Measurements from ENCODE around the gene ASAP3. TPM values are rescaled to one million over a fixed set of nuclear protein-coding genes. Genes with fewer than 3 reads are reported as not detected.
A peak's percentile ranks its signal among the peaks of the same experiment; 100 is the strongest.

Gene ASAP3
- total and polyA plus RNA-seq, 9 of the 15 experiments (the other 6 are each of a cell fraction or from before 2014, with no cell fraction given), result 1.7 to 31.2 (median 17.4) TPM

DNA sequence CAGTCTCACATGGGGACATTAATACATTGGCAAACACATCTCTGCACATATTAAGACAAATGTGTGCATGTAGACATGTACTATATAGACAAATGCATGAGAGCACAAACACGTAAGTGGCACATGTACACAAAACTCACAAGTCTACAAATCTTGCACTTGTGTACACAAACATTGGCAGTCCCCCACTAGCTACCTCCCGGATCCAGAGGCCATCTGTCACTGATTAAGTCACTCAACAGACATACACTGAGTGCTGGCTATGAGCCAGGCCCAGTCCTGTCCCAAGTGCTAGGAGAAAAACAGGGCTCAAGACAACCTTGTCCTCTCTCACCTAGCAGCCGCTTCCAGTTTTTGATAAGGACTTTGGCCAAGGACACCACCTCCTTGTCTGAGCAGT, 66.4 kb downstream of the ASAP3 start (continued):
- TF ChIP-seq, protein P1, sequence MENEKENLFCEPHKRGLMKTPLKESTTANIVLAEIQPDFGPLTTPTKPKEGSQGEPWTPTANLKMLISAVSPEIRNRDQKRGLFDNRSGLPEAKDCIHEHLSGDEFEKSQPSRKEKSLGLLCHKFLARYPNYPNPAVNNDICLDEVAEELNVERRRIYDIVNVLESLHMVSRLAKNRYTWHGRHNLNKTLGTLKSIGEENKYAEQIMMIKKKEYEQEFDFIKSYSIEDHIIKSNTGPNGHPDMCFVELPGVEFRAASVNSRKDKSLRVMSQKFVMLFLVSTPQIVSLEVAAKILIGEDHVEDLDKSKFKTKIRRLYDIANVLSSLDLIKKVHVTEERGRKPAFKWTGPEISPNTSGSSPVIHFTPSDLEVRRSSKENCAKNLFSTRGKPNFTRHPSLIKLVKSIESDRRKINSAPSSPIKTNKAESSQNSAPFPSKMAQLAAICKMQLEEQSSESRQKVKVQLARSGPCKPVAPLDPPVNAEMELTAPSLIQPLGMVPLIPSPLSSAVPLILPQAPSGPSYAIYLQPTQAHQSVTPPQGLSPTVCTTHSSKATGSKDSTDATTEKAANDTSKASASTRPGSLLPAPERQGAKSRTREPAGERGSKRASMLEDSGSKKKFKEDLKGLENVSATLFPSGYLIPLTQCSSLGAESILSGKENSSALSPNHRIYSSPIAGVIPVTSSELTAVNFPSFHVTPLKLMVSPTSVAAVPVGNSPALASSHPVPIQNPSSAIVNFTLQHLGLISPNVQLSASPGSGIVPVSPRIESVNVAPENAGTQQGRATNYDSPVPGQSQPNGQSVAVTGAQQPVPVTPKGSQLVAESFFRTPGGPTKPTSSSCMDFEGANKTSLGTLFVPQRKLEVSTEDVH (IDR thresholded peaks at IDR 0.05; ENCODE audit: low read depth, partially characterized antibody), result no peak
- TF ChIP-seq, protein P2, sequence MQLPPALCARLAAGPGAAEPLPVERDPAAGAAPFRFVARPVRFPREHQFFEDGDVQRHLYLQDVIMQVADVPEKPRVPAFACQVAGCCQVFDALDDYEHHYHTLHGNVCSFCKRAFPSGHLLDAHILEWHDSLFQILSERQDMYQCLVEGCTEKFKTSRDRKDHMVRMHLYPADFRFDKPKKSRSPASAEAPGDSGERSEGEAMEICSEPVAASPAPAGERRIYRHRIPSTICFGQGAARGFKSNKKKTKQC (CRISPR knock-in tag; IDR thresholded peaks at IDR 0.05), result no peak
- TF ChIP-seq TCF7 (IDR thresholded peaks at IDR 0.05; ENCODE audit: borderline replicate concordance) (no peak), ESRRA (IDR thresholded peaks at IDR 0.05; ENCODE audit: borderline replicate concordance, low read depth) (no peak), SIN3B (IDR thresholded peaks at IDR 0.05; ENCODE audit: low read depth) (no peak), ATF7 (IDR thresholded peaks at IDR 0.05) (peak; percentile 45; the same call in 1 of the 2 replicates), CXXC5 (CRISPR knock-in tag; IDR thresholded peaks at IDR 0.05) (no peak), GABPB2 (CRISPR knock-in tag; conservative IDR thresholded peaks at IDR 0.05) (no peak), HMG20A (CRISPR knock-in tag; conservative IDR thresholded peaks at IDR 0.05) (no peak), NR3C1 (CRISPR knock-in tag; IDR thresholded peaks at IDR 0.05) (no peak), DDX20 (tag; IDR thresholded peaks at IDR 0.05; ENCODE audit: low read depth) (no peak), FUS (optimal IDR thresholded peaks at IDR 0.05; ENCODE audit: low read depth, low read length) (no peak), NFE2L1 (tag; IDR thresholded peaks at IDR 0.05; ENCODE audit: borderline replicate concordance, low read depth) (no peak), CCAR2 (IDR thresholded peaks at IDR 0.05; ENCODE audit: low read depth, low read length) (no peak), TCF3 (CRISPR knock-in tag; IDR thresholded peaks at IDR 0.05) (peak; percentile 61; the same call in 1 of the 2 replicates), SMAD1 (IDR thresholded peaks at IDR 0.05; ENCODE audit: low read depth, low read length, partially characterized antibody) (no peak)
- TF ChIP-seq, protein P3, sequence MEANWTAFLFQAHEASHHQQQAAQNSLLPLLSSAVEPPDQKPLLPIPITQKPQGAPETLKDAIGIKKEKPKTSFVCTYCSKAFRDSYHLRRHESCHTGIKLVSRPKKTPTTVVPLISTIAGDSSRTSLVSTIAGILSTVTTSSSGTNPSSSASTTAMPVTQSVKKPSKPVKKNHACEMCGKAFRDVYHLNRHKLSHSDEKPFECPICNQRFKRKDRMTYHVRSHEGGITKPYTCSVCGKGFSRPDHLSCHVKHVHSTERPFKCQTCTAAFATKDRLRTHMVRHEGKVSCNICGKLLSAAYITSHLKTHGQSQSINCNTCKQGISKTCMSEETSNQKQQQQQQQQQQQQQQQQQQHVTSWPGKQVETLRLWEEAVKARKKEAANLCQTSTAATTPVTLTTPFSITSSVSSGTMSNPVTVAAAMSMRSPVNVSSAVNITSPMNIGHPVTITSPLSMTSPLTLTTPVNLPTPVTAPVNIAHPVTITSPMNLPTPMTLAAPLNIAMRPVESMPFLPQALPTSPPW (CRISPR knock-in tag; IDR thresholded peaks at IDR 0.05), result 0 out of 2 replicates have a peak, but pooled peaks have one; percentile 17
- TF ChIP-seq, protein P4, sequence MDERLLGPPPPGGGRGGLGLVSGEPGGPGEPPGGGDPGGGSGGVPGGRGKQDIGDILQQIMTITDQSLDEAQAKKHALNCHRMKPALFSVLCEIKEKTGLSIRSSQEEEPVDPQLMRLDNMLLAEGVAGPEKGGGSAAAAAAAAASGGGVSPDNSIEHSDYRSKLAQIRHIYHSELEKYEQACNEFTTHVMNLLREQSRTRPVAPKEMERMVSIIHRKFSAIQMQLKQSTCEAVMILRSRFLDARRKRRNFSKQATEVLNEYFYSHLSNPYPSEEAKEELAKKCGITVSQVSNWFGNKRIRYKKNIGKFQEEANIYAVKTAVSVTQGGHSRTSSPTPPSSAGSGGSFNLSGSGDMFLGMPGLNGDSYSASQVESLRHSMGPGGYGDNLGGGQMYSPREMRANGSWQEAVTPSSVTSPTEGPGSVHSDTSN (CRISPR knock-in tag; IDR thresholded peaks at IDR 0.05; ENCODE audit: low read depth), result no peak
- TF ChIP-seq, protein P4 (tag; conservative IDR thresholded peaks at IDR 0.05; ENCODE audit: low read depth), result peak; percentile 92
- TF ChIP-seq, protein P5, sequence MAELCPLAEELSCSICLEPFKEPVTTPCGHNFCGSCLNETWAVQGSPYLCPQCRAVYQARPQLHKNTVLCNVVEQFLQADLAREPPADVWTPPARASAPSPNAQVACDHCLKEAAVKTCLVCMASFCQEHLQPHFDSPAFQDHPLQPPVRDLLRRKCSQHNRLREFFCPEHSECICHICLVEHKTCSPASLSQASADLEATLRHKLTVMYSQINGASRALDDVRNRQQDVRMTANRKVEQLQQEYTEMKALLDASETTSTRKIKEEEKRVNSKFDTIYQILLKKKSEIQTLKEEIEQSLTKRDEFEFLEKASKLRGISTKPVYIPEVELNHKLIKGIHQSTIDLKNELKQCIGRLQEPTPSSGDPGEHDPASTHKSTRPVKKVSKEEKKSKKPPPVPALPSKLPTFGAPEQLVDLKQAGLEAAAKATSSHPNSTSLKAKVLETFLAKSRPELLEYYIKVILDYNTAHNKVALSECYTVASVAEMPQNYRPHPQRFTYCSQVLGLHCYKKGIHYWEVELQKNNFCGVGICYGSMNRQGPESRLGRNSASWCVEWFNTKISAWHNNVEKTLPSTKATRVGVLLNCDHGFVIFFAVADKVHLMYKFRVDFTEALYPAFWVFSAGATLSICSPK (IDR thresholded peaks at IDR 0.05; ENCODE audit: borderline replicate concordance), result no peak
